GM23338 (cell line): ENCODE measurements around the gene HTT.

Experiments used
- CTCF ChIP-seq, 2 experiments: fragments of 200-600 bp in 1 of 2; sonication (generic) in 1 of 2; conservative IDR thresholded peaks; 2 replicates each; pipeline versions ENCODE4 v1.5.1 to v1.6.1; 2016 to 2017; ENCODE audit warnings: antibody characterized with exemption in 2 of 2, low read depth in 2 of 2, mild to moderate bottlenecking in 2 of 2, moderate library complexity in 1 of 2
- EZH2 ChIP-seq: fragments of 200-600 bp; sonication (generic); IDR thresholded peaks from one replicate; pipeline ENCODE4 v1.8.0; 2017; ENCODE audit warnings: antibody characterized with exemption, mild to moderate bottlenecking, low read depth; ENCODE audit not compliant: unreplicated experiment
- EZH2phosphoT487 ChIP-seq: fragments of 200-600 bp; sonication (generic); IDR thresholded peaks from one replicate; pipeline ENCODE4 v1.8.1; 2018; ENCODE audit warnings: antibody characterized with exemption; ENCODE audit not compliant: unreplicated experiment
- NANOG ChIP-seq: IDR thresholded peaks from 2 replicates; pipeline ENCODE4 v1.6.1; 2016; ENCODE audit warnings: antibody characterized with exemption, borderline replicate concordance
- POLR2AphosphoS5 ChIP-seq: IDR thresholded peaks from 2 replicates; pipeline ENCODE4 v1.6.1; 2016; ENCODE audit warnings: antibody characterized with exemption, low read depth
- REST ChIP-seq: IDR thresholded peaks from one replicate; pipeline ENCODE4 v1.6.1; 2018; ENCODE audit warnings: antibody characterized with exemption; ENCODE audit not compliant: unreplicated experiment
- ZNF331 ChIP-seq: fragments of 250-450 bp; sonication (Bioruptor Pico); IDR thresholded peaks from 2 replicates; pipeline ENCODE4 v1.5.0; 2020; ENCODE audit warnings: low read depth, mild to moderate bottlenecking, moderate library complexity

GRCh38 chr4:3241898-3242524, 167.5 kb downstream of the HTT start:
- no peak for TF ChIP-seq CTCF (conservative IDR thresholded peaks at IDR 0.05; ENCODE audit: low read depth in 2 of 2)
- no peak for TF ChIP-seq EZH2
- TF ChIP-seq NANOG, result no peak
- no peak for TF ChIP-seq REST
- no peak for TF ChIP-seq EZH2phosphoT487
- no peak for TF ChIP-seq ZNF331
- TF ChIP-seq POLR2AphosphoS5, result no peak
